T-helper 2 cell treated with Interferon-gamma antibody and Interleukin-4, amounts not matched to agents 5 μg/mL and 100 μg/mL, for 36 hours (primary cell): ENCODE measurements around the gene RIC1.
A peak's percentile ranks its signal among the peaks of the same experiment; 100 is the strongest.
"Not testable (repeated sequence)": the region's sequence is repeated elsewhere in the genome, so short reads cannot be mapped to it uniquely, and the experiment has no call there.

Experiments used
- DNase-seq: peaks from one replicate; pipeline ENCODE4 v3.0.0; 2021; ENCODE audit warnings: low spot score
- H3K27ac Mint-ChIP-seq: one replicate; pipeline ENCODE4 v1.8.0; 2021; ENCODE audit warnings: mild to moderate bottlenecking, mixed read lengths
- H3K27me3 Mint-ChIP-seq: one replicate; pipeline ENCODE4 v1.8.0; 2021; ENCODE audit warnings: low read depth, mixed read lengths
- H3K36me3 Mint-ChIP-seq: one replicate; pipeline ENCODE4 v1.8.0; 2021; ENCODE audit warnings: low read depth, mixed read lengths
- H3K4me1 Mint-ChIP-seq: one replicate; pipeline ENCODE4 v1.8.0; 2021; ENCODE audit warnings: low read depth, mixed read lengths
- H3K4me3 Mint-ChIP-seq: one replicate; pipeline ENCODE4 v1.8.0; 2022; ENCODE audit warnings: mild to moderate bottlenecking, moderate library complexity, mixed read lengths
- H3K9me3 Mint-ChIP-seq: one replicate; pipeline ENCODE4 v1.8.0; 2021; ENCODE audit warnings: mixed read lengths

The RIC1 gene

GRCh38 chr9:5783982-5784381, 155.1 kb downstream of the RIC1 start:
- no peak overlapping the region for H3K27ac Mint-ChIP-seq
- peaks cover 96% of the 10 kb centered on the region for H3K36me3 Mint-ChIP-seq
- no peak for DNase-seq
- H3K4me1 Mint-ChIP-seq = peaks cover 3% of the 10 kb centered on the region
- H3K27me3 Mint-ChIP-seq = no peaks in the 10 kb centered on the region
- peaks cover 34% of the 10 kb centered on the region for H3K9me3 Mint-ChIP-seq
- no peak overlapping the region for H3K4me3 Mint-ChIP-seq

- H3K27ac Mint-ChIP-seq = no peak overlapping the region
These were observed 155.8 kb downstream of the RIC1 start for GRCh38 chr9:5784526-5785315.

GRCh38 chr9:5786370-5787127, 157.6 kb downstream of the RIC1 start:
- DNase-seq = no peak
- Mint-ChIP-seq H3K9me3 (peaks cover 22% of the 10 kb centered on the region), H3K27ac (no peak overlapping the region), H3K4me3 (no peak overlapping the region), H3K36me3 (peaks cover 94% of the 10 kb centered on the region), H3K27me3 (no peaks in the 10 kb centered on the region), H3K4me1 (peaks cover 11% of the 10 kb centered on the region)

More at GRCh38 chr9:5784526-5785315, 155.8 kb downstream of the RIC1 start:
- peaks cover 3% of the 10 kb centered on the region for H3K4me1 Mint-ChIP-seq
- H3K9me3 Mint-ChIP-seq = peaks cover 31% of the 10 kb centered on the region
- H3K4me3 Mint-ChIP-seq = no peak overlapping the region
- no peaks in the 10 kb centered on the region for H3K27me3 Mint-ChIP-seq
- peaks cover 95% of the 10 kb centered on the region for H3K36me3 Mint-ChIP-seq
- no peak for DNase-seq

- peaks cover 17% of the 10 kb centered on the region for H3K4me1 Mint-ChIP-seq
- H3K36me3 Mint-ChIP-seq = peaks cover 94% of the 10 kb centered on the region
- peaks cover 15% of the 10 kb centered on the region for H3K9me3 Mint-ChIP-seq
- no peak overlapping the region for H3K4me3 Mint-ChIP-seq
- H3K27ac Mint-ChIP-seq = no peak overlapping the region
- no peaks in the 10 kb centered on the region for H3K27me3 Mint-ChIP-seq
- no peak for DNase-seq
These were observed 158.3 kb downstream of the RIC1 start for GRCh38 chr9:5787220-5787619.

- Mint-ChIP-seq H3K4me3 (no peak overlapping the region), H3K9me3 (peaks cover 10% of the 10 kb centered on the region), H3K36me3 (peaks cover 91% of the 10 kb centered on the region), H3K27ac (no peak overlapping the region), H3K27me3 (no peaks in the 10 kb centered on the region), H3K4me1 (peaks cover 18% of the 10 kb centered on the region)
- no peak for DNase-seq
These were observed 158.9 kb downstream of the RIC1 start for GRCh38 chr9:5787759-5788302.

- H3K9me3 Mint-ChIP-seq = no peaks in the 10 kb centered on the region
- H3K27ac Mint-ChIP-seq = no peak overlapping the region
- H3K4me1 Mint-ChIP-seq = peaks cover 32% of the 10 kb centered on the region
- H3K27me3 Mint-ChIP-seq = no peaks in the 10 kb centered on the region
- H3K4me3 Mint-ChIP-seq = no peak overlapping the region
- DNase-seq = no peak
- H3K36me3 Mint-ChIP-seq = peaks cover 86% of the 10 kb centered on the region
These were observed 160.6 kb downstream of the RIC1 start for GRCh38 chr9:5789489-5789888.

DNA sequence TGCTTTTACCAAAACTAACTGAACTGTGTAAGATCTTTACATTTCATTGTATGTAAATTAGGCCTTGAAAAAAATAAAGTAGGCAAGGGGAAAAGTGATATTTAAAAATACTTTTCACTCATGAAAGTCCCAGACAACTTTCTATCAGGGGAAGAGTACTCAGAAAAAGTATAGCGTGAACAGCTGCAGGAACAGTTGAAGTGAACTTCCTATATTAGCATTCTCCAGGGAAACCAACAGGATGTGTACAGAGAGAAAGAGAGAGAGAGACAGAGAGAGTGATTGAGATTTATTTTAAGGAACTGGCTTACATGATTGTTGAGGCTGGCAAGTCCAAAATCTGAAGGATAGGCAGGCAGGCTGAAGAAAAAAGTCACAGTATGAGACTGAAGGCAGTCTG, 162.0 kb downstream of the RIC1 start:
- H3K4me1 Mint-ChIP-seq = peaks cover 36% of the 10 kb centered on the region
- no peaks in the 10 kb centered on the region for H3K27me3 Mint-ChIP-seq
- no peak for DNase-seq
- H3K27ac Mint-ChIP-seq = no peak overlapping the region
- no peak overlapping the region for H3K4me3 Mint-ChIP-seq
- H3K36me3 Mint-ChIP-seq = peaks cover 80% of the 10 kb centered on the region
- no peaks in the 10 kb centered on the region for H3K9me3 Mint-ChIP-seq

DNA sequence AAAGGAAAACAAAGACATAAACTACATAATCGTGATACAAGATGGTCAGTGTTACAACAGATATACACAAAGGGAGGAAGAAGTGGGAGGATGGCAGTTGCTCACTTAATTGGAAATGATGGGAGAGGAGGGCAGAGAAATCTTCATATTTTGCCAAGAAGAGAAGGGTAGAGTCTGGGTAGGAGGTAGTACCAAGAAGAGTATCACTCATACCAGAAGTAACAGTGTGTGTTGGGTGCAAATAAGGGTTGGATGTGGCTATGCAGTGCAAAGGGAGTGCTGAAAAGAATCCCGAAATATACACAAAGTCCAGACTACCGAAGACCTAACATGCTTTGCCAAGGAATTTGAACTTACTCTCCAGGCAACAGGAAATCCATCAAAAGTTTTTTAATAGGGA, 163.0 kb downstream of the RIC1 start:
- Mint-ChIP-seq H3K4me1 (peaks cover 38% of the 10 kb centered on the region), H3K27me3 (no peaks in the 10 kb centered on the region), H3K4me3 (no peak overlapping the region), H3K27ac (no peak overlapping the region), H3K36me3 (peaks cover 81% of the 10 kb centered on the region), H3K9me3 (no peaks in the 10 kb centered on the region)
- DNase-seq = no peak

DNA sequence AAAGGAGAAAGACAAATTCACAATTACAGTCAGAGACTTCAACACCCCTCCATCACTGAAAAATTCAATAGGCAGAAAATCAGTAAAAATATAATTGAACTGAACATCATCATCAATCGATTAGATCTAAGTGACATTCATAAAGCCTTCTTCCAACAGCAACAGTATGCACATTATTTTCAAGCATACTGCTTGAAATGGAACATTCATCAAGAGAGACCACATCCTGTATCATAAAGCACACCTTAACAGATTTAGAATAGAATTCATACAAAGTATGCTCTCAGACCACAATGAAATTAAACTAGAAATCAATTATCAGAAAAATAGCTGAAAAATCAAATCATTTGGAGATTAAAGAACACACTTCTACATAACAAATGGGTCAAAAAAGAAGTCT, 164.9 kb downstream of the RIC1 start:
- H3K27ac Mint-ChIP-seq = peak overlapping the region; percentile 59
- no peaks in the 10 kb centered on the region for H3K9me3 Mint-ChIP-seq
- DNase-seq = no peak

DNA sequence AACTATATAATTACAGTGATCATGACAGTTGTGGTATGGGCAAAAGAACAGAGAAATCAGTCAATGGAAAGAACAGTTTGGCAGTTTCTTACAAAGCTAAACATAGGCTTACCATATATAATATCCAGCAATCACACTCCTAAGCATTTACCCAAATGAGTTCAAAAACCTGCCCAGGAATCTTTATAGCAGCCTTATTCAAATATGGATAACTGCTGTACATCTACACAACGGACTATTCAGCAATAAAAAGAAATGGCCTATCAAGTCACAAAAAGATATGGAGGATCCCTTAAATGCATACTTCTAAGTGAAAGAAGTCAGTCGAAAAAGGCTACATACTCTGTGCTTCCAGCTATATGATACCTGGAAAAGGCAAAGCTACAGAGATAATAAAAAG, 167.4 kb downstream of the RIC1 start:
- Mint-ChIP-seq H3K4me3 (no peak overlapping the region), H3K27ac (no peak overlapping the region)

More for the DNA sequence above, 164.9 kb downstream of the RIC1 start:
- Mint-ChIP-seq H3K27me3 (no peaks in the 10 kb centered on the region), H3K36me3 (peaks cover 74% of the 10 kb centered on the region), H3K4me3 (peak overlapping the region; percentile 39), H3K4me1 (peaks cover 40% of the 10 kb centered on the region)

GRCh38 chr9:5798581-5798980, 169.7 kb downstream of the RIC1 start:
- Mint-ChIP-seq H3K4me3 (no peak overlapping the region), H3K9me3 (no peaks in the 10 kb centered on the region), H3K27me3 (no peaks in the 10 kb centered on the region), H3K36me3 (peaks cover 54% of the 10 kb centered on the region), H3K27ac (peak overlapping the region; percentile 26), H3K4me1 (peaks cover 34% of the 10 kb centered on the region)
- no peak for DNase-seq

More for the DNA sequence above, 167.4 kb downstream of the RIC1 start:
- H3K9me3 Mint-ChIP-seq = no peaks in the 10 kb centered on the region
- H3K4me1 Mint-ChIP-seq = peaks cover 46% of the 10 kb centered on the region
- H3K36me3 Mint-ChIP-seq = peaks cover 62% of the 10 kb centered on the region
- no peak for DNase-seq
- no peaks in the 10 kb centered on the region for H3K27me3 Mint-ChIP-seq

- no peak overlapping the region for H3K4me3 Mint-ChIP-seq
- H3K36me3 Mint-ChIP-seq = peaks cover 50% of the 10 kb centered on the region
- no peak for DNase-seq
- H3K27ac Mint-ChIP-seq = no peak overlapping the region
- no peaks in the 10 kb centered on the region for H3K9me3 Mint-ChIP-seq
- peaks cover 27% of the 10 kb centered on the region for H3K4me1 Mint-ChIP-seq
- H3K27me3 Mint-ChIP-seq = no peaks in the 10 kb centered on the region
These were observed 170.4 kb downstream of the RIC1 start for GRCh38 chr9:5799314-5799713.

- peaks cover 47% of the 10 kb centered on the region for H3K36me3 Mint-ChIP-seq
- not testable (repeated sequence) for DNase-seq, H3K9me3 Mint-ChIP-seq, H3K27ac Mint-ChIP-seq, H3K27me3 Mint-ChIP-seq, H3K4me3 Mint-ChIP-seq
- H3K4me1 Mint-ChIP-seq = peaks cover 21% of the 10 kb centered on the region
These were observed 171.5 kb downstream of the RIC1 start for GRCh38 chr9:5800378-5800777.
